Measurements from ENCODE around the gene BEGAIN.

GRCh38 chr14:100554696-100555320 lies 32.4 kb downstream of the BEGAIN start:
- TF ChIP-seq CTCF (IDR thresholded peaks at IDR 0.05; ENCODE audit: borderline replicate concordance, extremely low read depth, low read length, poor library complexity, severe bottlenecking) (no peak), EZH2 (IDR thresholded peaks at IDR 0.05; ENCODE audit: borderline replicate concordance, low read depth, low read length, severe bottlenecking) (no peak)

Measured in DND-41 (cell line).